Activated CD8-positive, alpha-beta memory T cell treated with anti-CD3 and anti-CD28 coated beads, Interleukin-2, amount 10 ng/mL, durations not matched to agents 7 days and 5 days (primary cell): ENCODE data around the gene FCHSD2. TPM values are rescaled to one million over a fixed set of nuclear protein-coding genes. Genes with fewer than 3 reads are reported as not detected.

Experiments used
- ATAC-seq: fragments of 150-1000 bp; cut with Tn5 transposase; one replicate; pipeline ENCODE4 v1.10.0; 2021; ENCODE audit warnings: moderate library complexity
- CTCF ChIA-PET: fragments of 350-600 bp; sonication (Branson Sonifier 250); formaldehyde crosslinking; loops from one replicate; lab custom pipeline; 2021; ENCODE audit warnings: antibody characterized with exemption; lab: Charles Lee
- DNase-seq: peaks from one replicate; pipeline ENCODE4 v3.0.0-alpha.2; 2020
- H3K27ac Mint-ChIP-seq: one replicate; pipeline ENCODE4 v1.8.0; 2021; ENCODE audit warnings: mild to moderate bottlenecking, mixed read lengths
- H3K27me3 Mint-ChIP-seq: one replicate; pipeline ENCODE4 v1.8.0; 2021; ENCODE audit warnings: mixed read lengths
- H3K36me3 Mint-ChIP-seq: one replicate; pipeline ENCODE4 v1.8.0; 2021; ENCODE audit warnings: mild to moderate bottlenecking, mixed read lengths
- H3K4me1 Mint-ChIP-seq: one replicate; pipeline ENCODE4 v1.8.0; 2021; ENCODE audit warnings: mixed read lengths
- H3K4me3 Mint-ChIP-seq: one replicate; pipeline ENCODE4 v1.8.0; 2021; ENCODE audit warnings: mild to moderate bottlenecking, moderate library complexity, mixed read lengths
- H3K9me3 Mint-ChIP-seq: one replicate; pipeline ENCODE4 v1.8.0; 2022; ENCODE audit warnings: low read depth, mixed read lengths
- total RNA-seq, 2 experiments: library from RNA; stranded (reverse); gene quantifications; one replicate each; pipeline ENCODE4 v1.2.3, GENCODE V29; 2021

FCHSD2 gene
- total RNA-seq, 2 experiments from 2014 or later: 42.1 to 71.0 TPM

DNA sequence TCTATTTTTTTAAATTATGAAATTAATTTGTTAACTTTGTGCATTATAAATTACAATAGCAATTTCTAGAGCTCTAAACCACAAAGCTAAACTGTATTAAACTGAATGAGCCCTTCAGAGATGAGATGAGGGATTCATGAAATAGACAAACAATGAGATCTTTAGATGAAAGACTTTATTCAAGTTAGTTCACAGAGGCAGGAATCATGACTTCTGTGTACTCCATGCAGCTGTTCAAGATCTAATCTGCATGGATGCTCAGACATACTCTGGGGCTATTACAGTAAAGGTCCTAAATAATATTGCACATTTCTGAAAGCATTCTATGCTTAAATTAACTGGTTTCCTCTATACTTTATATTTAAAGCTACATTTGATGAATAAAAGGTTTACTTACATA is 122.7 kb downstream of the FCHSD2 start:
- H3K4me3 Mint-ChIP-seq: no peak overlapping the region
- no peak overlapping the region for H3K27ac Mint-ChIP-seq
- H3K9me3 Mint-ChIP-seq: peaks cover 13% of the 10 kb centered on the region
- peaks cover 4% of the 10 kb centered on the region for H3K4me1 Mint-ChIP-seq
- H3K36me3 Mint-ChIP-seq: peaks cover 41% of the 10 kb centered on the region
- CTCF ChIA-PET: interaction anchor here (0.7 kb wide), 1 partner anchor 123 kb away, joined by 3 read pairs; no protein-coding TSS in a partner anchor
- H3K27me3 Mint-ChIP-seq: no peaks in the 10 kb centered on the region
- no peak for ATAC-seq
- DNase-seq: no peak

DNA sequence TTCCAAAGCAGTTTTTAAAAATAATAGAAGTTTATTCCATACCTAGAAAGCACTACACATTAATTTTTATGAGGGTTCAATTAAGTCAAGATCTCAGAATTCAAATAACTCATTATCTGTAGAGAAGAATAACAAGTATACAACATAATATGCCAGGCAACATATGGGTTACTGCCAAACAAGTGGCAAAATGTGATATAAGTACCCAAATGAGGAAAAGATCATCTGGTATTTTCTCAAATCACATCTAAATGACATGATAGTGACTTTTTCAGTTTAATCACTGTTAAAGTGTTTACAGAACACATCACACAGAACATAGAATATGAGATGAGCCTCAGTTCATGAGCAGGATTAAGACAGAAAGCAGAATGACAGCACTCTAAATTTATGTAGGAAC is 123.3 kb downstream of the FCHSD2 start:
- no peak overlapping the region for H3K4me3 Mint-ChIP-seq
- H3K27me3 Mint-ChIP-seq: no peaks in the 10 kb centered on the region
- peaks cover 7% of the 10 kb centered on the region for H3K9me3 Mint-ChIP-seq
- H3K36me3 Mint-ChIP-seq: peaks cover 38% of the 10 kb centered on the region
- ATAC-seq (no peak), DNase-seq (no peak)
- H3K27ac Mint-ChIP-seq: no peak overlapping the region
- CTCF ChIA-PET: no interaction called here
- peaks cover 4% of the 10 kb centered on the region for H3K4me1 Mint-ChIP-seq

DNA sequence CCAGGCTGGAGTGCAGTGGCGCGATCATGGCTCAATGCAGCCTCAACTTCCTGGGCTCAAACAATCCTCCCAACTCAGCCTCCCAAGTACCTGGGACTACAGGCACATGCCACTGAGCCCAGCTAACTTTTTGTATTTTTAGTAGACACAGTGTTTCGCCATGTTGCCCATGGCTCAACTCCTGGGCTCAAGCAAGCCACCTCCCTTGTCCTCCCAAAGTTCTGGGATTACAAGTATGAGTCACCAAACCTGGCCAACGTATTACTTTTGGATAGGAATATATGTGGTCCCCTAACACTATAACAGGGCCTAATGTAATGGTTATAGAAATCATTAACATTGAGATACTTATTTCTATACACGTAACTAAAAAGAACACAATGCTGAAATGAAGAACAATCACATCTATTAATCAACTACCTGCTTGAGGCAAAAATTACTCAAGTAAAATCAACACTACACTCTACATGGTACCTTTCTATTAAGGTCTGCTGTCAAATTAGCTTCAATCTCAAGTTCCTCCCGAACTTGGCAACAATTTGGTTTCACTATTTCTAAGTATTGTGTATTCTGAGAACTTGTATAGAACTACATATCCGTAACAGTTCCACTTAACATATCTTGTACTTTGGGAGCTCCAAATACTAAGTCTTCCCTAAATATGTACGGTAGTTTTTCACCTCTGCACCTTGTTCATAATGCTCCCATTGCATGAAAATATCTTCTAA is 124.9 kb downstream of the FCHSD2 start:
- Mint-ChIP-seq H3K9me3 (peaks cover 4% of the 10 kb centered on the region), H3K4me3 (no peak overlapping the region), H3K36me3 (peaks cover 36% of the 10 kb centered on the region), H3K27ac (no peak overlapping the region), H3K27me3 (no peaks in the 10 kb centered on the region), H3K4me1 (peaks cover 4% of the 10 kb centered on the region)
- CTCF ChIA-PET: no interaction called here
- no peak for DNase-seq
- ATAC-seq: no peak

DNA sequence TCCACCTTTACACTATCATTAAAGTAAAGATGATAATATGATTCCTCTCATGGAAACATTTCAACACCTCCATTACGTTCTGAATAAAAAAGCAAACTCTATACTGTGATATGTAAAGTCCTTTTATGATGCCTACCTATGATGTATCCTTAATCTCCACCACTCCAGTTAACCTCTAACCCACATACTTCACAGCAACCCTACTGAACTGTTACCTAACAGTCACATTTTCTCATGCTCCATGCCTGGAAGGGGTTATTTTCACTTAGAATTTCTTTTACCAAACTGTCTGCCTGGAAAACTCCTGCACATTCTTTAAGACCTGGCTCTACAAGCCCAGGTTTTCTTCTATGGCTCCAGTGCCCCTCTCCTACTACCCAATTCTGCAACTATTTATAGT is 129.1 kb downstream of the FCHSD2 start:
- no peak overlapping the region for H3K27ac Mint-ChIP-seq
- peaks cover 17% of the 10 kb centered on the region for H3K9me3 Mint-ChIP-seq
- DNase-seq (no peak), ATAC-seq (no peak)
- no peak overlapping the region for H3K4me3 Mint-ChIP-seq
- CTCF ChIA-PET: interaction anchor here (1.9 kb wide), 1 partner anchor 164 kb away, joined by 4 read pairs; no protein-coding TSS in a partner anchor
- H3K27me3 Mint-ChIP-seq: no peaks in the 10 kb centered on the region
- peaks cover 4% of the 10 kb centered on the region for H3K4me1 Mint-ChIP-seq
- peaks cover 61% of the 10 kb centered on the region for H3K36me3 Mint-ChIP-seq

DNA sequence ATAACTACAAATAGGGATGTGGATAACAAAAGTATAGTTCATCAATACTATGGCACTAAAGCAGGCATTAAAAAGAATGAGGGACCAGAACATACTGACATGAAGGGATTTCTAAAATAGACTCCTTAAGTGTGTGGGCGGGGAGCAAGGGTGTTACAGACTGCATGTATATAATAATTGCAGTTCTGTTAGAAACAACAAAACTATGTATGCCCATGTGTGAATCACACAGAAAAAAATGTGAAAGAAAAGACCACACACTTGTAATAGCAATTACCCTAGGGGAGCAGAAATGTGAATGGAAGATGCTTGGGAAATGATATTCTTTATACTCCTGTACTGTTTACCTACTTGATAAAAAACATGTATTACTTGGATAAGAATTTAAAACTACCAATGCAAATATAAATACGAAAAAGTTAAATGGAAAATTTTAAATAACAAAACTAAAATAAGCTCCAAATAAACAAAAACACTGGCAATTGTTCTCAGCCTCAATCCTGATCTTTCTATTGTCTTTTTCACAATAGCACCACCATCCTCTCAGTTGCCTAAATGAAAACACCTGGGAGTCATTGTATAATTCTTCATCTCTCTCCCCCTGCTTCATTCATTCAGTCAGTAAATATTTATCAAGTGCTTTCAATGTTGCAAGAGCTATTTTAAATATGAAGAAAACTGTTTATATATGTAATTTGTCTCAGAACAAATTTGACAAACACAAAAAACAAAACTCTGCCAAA is 129.8 kb downstream of the FCHSD2 start:
- DNase-seq: no peak
- Mint-ChIP-seq H3K4me1 (peaks cover under 1% of the 10 kb centered on the region), H3K36me3 (peaks cover 65% of the 10 kb centered on the region), H3K27ac (no peak overlapping the region), H3K9me3 (peaks cover 17% of the 10 kb centered on the region), H3K27me3 (no peaks in the 10 kb centered on the region), H3K4me3 (no peak overlapping the region)
- no peak for ATAC-seq
- CTCF ChIA-PET: interaction anchor here (1.9 kb wide), 1 partner anchor 165 kb away, joined by 4 read pairs; no protein-coding TSS in a partner anchor

DNA sequence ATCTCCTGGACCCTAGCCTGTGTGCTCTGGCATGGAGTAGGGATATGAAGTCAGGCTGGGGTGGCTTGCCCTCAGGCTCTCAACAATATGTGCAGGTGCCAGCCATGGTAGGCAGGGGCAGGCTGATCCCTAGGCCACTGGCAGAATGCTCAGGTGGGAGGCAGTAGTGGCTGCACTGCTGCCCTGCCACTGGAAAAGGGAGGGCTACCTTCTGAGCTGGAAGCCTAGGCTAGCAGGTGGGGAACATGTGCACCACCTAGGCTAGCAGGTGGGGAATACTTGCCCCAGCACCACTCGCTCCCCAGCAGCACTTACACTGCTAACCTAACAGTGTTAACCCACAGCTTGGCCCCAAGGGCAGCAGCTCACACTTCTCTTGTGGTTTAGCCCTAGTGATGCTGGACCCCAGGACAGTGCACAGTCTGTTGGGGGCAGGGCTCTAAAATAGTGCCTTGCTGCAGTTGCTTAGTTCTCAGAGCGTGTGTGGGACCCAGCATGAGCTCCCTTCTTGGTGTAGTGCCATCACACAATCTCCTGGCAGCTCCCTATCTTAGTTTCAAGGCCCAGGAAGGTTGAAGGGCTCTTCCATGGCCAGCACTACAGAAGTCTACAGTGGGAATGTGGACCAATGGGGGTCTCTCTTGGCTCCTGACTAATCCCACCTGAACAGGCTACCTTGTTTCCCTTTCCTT is 130.8 kb downstream of the FCHSD2 start:
- CTCF ChIA-PET: interaction anchor here (1.9 kb wide), 1 partner anchor 166 kb away, joined by 4 read pairs; no protein-coding TSS in a partner anchor
- no peaks in the 10 kb centered on the region for H3K27me3 Mint-ChIP-seq
- no peaks in the 10 kb centered on the region for H3K4me1 Mint-ChIP-seq
- no peak for DNase-seq
- no peak overlapping the region for H3K27ac Mint-ChIP-seq
- no peak overlapping the region for H3K4me3 Mint-ChIP-seq
- H3K9me3 Mint-ChIP-seq: peaks cover 17% of the 10 kb centered on the region
- ATAC-seq: no peak
- peaks cover 64% of the 10 kb centered on the region for H3K36me3 Mint-ChIP-seq

DNA sequence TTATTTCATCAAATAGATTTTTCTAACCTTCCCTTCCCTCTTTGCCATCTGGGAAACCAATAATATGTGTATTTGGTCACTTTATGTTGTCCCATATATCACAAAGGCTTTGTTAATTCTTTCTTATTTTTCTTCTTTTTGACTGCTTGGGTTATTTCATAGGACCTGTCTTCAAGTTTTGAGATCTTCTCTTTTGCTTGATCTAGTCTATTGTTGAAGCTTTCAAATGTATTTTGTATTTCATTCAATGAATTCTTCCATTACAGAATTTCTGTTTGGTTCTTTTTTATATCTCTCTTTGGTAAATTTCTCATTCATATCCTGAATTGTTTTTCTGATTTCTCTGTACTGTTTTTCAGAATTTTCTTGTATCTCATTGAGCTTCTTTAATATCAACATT is 132.1 kb downstream of the FCHSD2 start:
- ATAC-seq: no peak

DNA sequence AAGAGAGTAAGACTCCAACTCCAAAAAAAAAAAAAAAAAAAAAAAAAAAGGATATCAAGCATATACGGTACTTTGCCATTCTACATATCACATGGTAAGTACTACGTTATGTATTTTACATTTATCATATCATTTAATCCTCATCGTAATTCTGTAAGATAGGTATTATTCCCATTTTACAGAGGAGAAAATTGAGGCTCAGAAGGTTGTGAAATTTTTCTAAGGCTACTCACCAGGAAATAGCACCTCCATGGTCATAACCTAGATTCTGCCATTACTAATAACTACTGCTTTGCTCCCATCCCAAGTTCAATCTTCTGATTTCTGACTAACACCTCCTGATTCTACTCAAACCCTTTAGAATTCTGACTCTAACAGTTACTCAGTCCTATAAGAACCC is 138.0 kb downstream of the FCHSD2 start:
- Mint-ChIP-seq H3K9me3 (peaks cover 4% of the 10 kb centered on the region), H3K4me1 (no peaks in the 10 kb centered on the region), H3K36me3 (peaks cover 43% of the 10 kb centered on the region), H3K27me3 (no peaks in the 10 kb centered on the region), H3K27ac (no peak overlapping the region), H3K4me3 (no peak overlapping the region)
- CTCF ChIA-PET: interaction anchor here (0.7 kb wide), 1 partner anchor 51 kb away, joined by 4 read pairs; no protein-coding TSS in a partner anchor
- ATAC-seq: no peak
- DNase-seq: no peak

More for the DNA sequence above, 132.1 kb downstream of the FCHSD2 start:
- no peaks in the 10 kb centered on the region for H3K27me3 Mint-ChIP-seq
- no peak for DNase-seq
- CTCF ChIA-PET: no interaction called here
- H3K4me1 Mint-ChIP-seq: no peaks in the 10 kb centered on the region
- no peak overlapping the region for H3K27ac Mint-ChIP-seq
- peaks cover 17% of the 10 kb centered on the region for H3K9me3 Mint-ChIP-seq
- H3K4me3 Mint-ChIP-seq: no peak overlapping the region
- peaks cover 68% of the 10 kb centered on the region for H3K36me3 Mint-ChIP-seq

DNA sequence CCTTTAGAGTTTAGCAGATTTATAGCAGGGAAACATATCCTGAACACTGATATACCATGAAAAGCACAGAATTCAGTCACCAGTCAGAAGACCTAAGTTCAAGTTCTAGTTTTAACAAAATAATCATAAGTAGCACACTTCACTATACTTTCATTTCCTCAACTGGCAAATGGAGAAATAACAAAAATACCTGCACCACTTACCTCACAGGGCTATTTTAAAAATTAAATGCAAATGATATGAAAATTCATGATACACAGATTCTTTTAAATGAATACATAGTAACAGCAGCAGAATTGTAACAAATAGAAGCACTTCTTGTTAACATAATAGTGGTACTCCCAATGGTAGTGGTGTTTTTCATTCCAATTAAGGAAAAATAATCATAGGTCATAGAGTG is 139.0 kb downstream of the FCHSD2 start:
- CTCF ChIA-PET: no interaction called here
- no peak overlapping the region for H3K4me3 Mint-ChIP-seq
- DNase-seq (no peak), ATAC-seq (no peak)
- no peaks in the 10 kb centered on the region for H3K27me3 Mint-ChIP-seq
- peaks cover 35% of the 10 kb centered on the region for H3K36me3 Mint-ChIP-seq
- no peaks in the 10 kb centered on the region for H3K4me1 Mint-ChIP-seq
- no peak overlapping the region for H3K27ac Mint-ChIP-seq
- H3K9me3 Mint-ChIP-seq: no peaks in the 10 kb centered on the region

DNA sequence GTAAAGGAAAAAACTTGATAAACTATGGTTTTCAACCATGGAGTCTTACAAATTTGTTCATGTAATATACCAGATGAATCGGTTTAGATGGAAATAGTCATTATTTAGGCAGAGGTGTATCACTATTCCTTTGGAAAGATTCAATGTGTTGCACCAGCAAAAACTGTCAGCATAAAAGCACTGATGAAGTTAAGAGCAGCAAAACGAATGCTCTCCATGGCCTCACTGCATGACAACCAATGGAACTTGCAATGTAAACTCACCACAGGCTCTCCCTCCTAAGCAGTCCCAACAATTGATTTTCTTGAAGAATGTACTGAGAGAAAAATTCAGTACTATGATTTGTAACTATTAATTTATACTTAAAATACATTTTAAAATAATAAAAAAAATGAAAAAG is 139.9 kb downstream of the FCHSD2 start:
- H3K4me3 Mint-ChIP-seq: no peak overlapping the region
- H3K36me3 Mint-ChIP-seq: peaks cover 31% of the 10 kb centered on the region
- no peak for ATAC-seq
- no peaks in the 10 kb centered on the region for H3K27me3 Mint-ChIP-seq
- no peaks in the 10 kb centered on the region for H3K9me3 Mint-ChIP-seq
- DNase-seq: no peak
- H3K27ac Mint-ChIP-seq: no peak overlapping the region
- H3K4me1 Mint-ChIP-seq: no peaks in the 10 kb centered on the region
- CTCF ChIA-PET: no interaction called here

DNA sequence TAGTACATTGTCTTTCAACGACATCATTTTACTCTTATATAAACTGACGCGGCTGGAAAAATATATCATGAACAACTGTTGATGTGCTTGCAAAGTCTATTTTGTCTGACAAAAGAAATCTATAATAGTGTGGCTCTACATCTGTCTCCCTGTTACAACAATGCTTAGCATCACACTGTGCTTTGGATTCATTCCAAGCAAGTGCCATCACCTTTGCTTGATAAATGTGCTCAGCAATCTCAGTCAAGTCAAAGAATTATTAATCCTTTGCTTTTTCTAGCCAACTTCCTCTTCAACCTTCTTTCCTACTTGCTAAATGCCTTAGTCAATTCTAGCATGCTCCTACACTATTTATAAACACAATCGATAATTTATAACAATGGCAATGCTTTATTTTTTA is 140.5 kb downstream of the FCHSD2 start:
- H3K36me3 Mint-ChIP-seq: peaks cover 30% of the 10 kb centered on the region
- CTCF ChIA-PET: no interaction called here
- no peak for DNase-seq
- no peaks in the 10 kb centered on the region for H3K27me3 Mint-ChIP-seq
- no peaks in the 10 kb centered on the region for H3K9me3 Mint-ChIP-seq
- no peak for ATAC-seq
- no peak overlapping the region for H3K4me3 Mint-ChIP-seq
- no peak overlapping the region for H3K27ac Mint-ChIP-seq
- H3K4me1 Mint-ChIP-seq: no peaks in the 10 kb centered on the region

DNA sequence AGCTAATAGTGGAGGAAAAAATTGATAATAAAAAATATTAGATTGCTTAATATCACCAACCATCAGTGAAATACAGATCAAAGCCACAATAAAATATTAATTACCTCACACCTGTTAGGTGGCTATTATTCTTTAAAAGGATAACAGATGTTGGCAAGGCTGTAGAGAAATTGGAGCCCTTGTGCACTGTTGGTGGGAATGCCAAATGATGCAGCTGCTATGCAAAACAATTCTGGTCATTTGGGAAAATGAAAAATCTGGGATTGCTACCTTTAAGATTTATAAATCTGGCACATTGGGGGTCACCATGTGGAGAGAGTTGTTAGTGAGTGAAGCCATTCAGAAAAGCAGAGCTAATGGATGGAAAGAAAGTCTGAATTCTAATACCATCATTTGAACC is 143.4 kb downstream of the FCHSD2 start:
- no peak for DNase-seq
- Mint-ChIP-seq H3K36me3 (peaks cover 22% of the 10 kb centered on the region), H3K4me1 (no peaks in the 10 kb centered on the region), H3K9me3 (no peaks in the 10 kb centered on the region), H3K4me3 (no peak overlapping the region), H3K27ac (no peak overlapping the region), H3K27me3 (no peaks in the 10 kb centered on the region)
- ATAC-seq: no peak
- CTCF ChIA-PET: interaction anchor here (0.8 kb wide), 1 partner anchor 114 kb away, joined by 8 read pairs; no protein-coding TSS in a partner anchor

DNA sequence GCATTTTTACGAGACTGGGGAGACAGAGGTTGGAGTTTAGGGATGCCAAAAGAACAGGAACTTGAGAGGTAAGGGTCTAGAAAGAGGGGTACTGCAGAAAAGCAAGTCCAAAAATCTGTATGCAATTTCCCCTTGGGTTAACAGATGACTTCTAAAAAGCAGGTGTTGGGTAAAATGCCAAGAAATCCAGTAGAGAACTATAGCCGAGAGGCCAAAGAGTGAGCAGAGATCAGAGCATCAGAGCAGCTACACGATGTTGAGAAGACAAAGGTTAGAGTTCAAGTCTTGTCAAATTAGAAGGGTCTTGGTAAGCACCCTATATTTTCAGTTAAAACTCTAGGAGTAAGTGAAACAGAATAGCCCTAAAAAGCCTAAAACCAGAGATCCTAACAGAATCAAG is 145.2 kb downstream of the FCHSD2 start:
- Mint-ChIP-seq H3K27ac (no peak overlapping the region), H3K27me3 (no peaks in the 10 kb centered on the region), H3K4me3 (no peak overlapping the region), H3K36me3 (peaks cover 19% of the 10 kb centered on the region), H3K9me3 (no peaks in the 10 kb centered on the region), H3K4me1 (no peaks in the 10 kb centered on the region)
- DNase-seq (no peak), ATAC-seq (no peak)
- CTCF ChIA-PET: no interaction called here
